Suprapubic skin (tissue), 4 donors: ENCODE measurements around the gene RNF44.

Experiments
- EP300 ChIP-seq: sonication (generic); formaldehyde crosslinking; IDR thresholded peaks from one replicate; pipeline ENCODE4 v1.6.1; 2017; ENCODE audit warnings: antibody characterized with exemption
- POLR2A ChIP-seq, 2 donors: fragments of 450-650 bp; IDR thresholded peaks; one replicate each; pipeline ENCODE4 v1.6.1; 2017; ENCODE audit warnings: antibody characterized with exemption in 2 of 2, mild to moderate bottlenecking in 2 of 2, moderate library complexity in 2 of 2
- POLR2AphosphoS5 ChIP-seq, 3 donors: sonication (generic); formaldehyde crosslinking; IDR thresholded peaks; one replicate each; pipeline ENCODE4 v1.6.1; 2017; ENCODE audit warnings: antibody characterized with exemption in 3 of 3
- TF ChIP-seq, protein P1 (sequence below), 2 donors: fragments of 200-600 bp in 1 of 2; fragments of 450-650 bp in 1 of 2; sonication (generic) in 1 of 2; IDR thresholded peaks; one replicate each; pipeline ENCODE4 v1.5.1; 2016 to 2019; ENCODE audit warnings: antibody characterized with exemption in 2 of 2, mild to moderate bottlenecking in 1 of 2, moderate library complexity in 1 of 2

DNA sequence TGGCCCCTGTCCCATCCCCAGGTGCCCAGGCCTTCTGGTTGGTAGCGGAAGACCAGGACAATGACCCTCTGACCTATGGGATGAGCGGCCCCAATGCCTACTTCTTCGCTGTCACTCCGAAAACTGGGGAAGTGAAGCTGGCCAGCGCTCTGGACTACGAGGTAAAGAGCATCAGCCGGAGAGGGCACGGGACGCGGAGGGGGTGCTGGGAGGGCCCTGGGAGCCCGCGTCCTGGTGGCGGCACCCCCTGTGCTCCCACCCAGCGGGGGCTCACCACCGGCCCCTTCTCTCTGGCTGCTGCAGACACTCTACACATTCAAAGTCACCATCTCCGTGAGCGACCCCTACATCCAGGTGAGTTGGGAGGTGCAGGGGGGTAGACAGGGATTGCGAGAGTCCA, 31.5 kb upstream of the RNF44 start:
- TF ChIP-seq POLR2A (IDR thresholded peaks at IDR 0.05) (no peak), POLR2AphosphoS5 (IDR thresholded peaks at IDR 0.05) (no peak), EP300 (no peak)
- TF ChIP-seq, protein P1, sequence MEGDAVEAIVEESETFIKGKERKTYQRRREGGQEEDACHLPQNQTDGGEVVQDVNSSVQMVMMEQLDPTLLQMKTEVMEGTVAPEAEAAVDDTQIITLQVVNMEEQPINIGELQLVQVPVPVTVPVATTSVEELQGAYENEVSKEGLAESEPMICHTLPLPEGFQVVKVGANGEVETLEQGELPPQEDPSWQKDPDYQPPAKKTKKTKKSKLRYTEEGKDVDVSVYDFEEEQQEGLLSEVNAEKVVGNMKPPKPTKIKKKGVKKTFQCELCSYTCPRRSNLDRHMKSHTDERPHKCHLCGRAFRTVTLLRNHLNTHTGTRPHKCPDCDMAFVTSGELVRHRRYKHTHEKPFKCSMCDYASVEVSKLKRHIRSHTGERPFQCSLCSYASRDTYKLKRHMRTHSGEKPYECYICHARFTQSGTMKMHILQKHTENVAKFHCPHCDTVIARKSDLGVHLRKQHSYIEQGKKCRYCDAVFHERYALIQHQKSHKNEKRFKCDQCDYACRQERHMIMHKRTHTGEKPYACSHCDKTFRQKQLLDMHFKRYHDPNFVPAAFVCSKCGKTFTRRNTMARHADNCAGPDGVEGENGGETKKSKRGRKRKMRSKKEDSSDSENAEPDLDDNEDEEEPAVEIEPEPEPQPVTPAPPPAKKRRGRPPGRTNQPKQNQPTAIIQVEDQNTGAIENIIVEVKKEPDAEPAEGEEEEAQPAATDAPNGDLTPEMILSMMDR (IDR thresholded peaks at IDR 0.05): no peak
